Activated B cell treated with CpG ODN at 0.5 μM for 24 hours (primary cell): Measurements from ENCODE around the gene PDE4B. TPM values are rescaled to one million over a fixed set of nuclear protein-coding genes. Genes with fewer than 3 reads are reported as not detected.

Source experiments
- ATAC-seq: fragments of 200-7000 bp; cut with Tn5 transposase; one replicate; pipeline ENCODE4 v1.10.0; 2021; ENCODE audit warnings: low read depth, mild to moderate bottlenecking, moderate library complexity
- CTCF ChIA-PET: fragments of 350-600 bp; sonication (Branson Sonifier 250); formaldehyde crosslinking; loops from one replicate; lab custom pipeline; 2021; ENCODE audit warnings: antibody characterized with exemption; lab: Charles Lee
- POLR2A ChIA-PET: fragments of 350-600 bp; sonication (Branson Sonifier 250); formaldehyde crosslinking; loops from one replicate; lab custom pipeline; 2021; ENCODE audit warnings: antibody characterized with exemption; lab: Charles Lee
- DNase-seq: peaks from one replicate; pipeline ENCODE4 v3.0.0; 2022
- H3K27ac Mint-ChIP-seq: one replicate; pipeline ENCODE4 v1.8.0; 2020; ENCODE audit warnings: mixed read lengths
- H3K27me3 Mint-ChIP-seq: one replicate; pipeline ENCODE4 v1.8.0; 2021; ENCODE audit warnings: mixed read lengths
- H3K36me3 Mint-ChIP-seq: one replicate; pipeline ENCODE4 v1.8.0; 2021; ENCODE audit warnings: low read depth, mixed read lengths
- H3K4me1 Mint-ChIP-seq: one replicate; pipeline ENCODE4 v1.8.0; 2021; ENCODE audit warnings: mixed read lengths
- H3K4me3 Mint-ChIP-seq: one replicate; pipeline ENCODE4 v1.8.0; 2020; ENCODE audit warnings: mild to moderate bottlenecking, mixed read lengths
- H3K9me3 Mint-ChIP-seq: one replicate; pipeline ENCODE4 v1.8.0; 2020; ENCODE audit warnings: mixed read lengths
- intact Hi-C: fragments of 100-400 bp; cut with micrococcal nuclease; formaldehyde crosslinking; loops from one replicate; pipeline ENCODE4 v1.15.1; 2024
- total RNA-seq: library from RNA; stranded (reverse); gene quantifications from 2 replicates; pipeline ENCODE4 v1.2.3, GENCODE V29; 2022
- TF ChIP-seq, protein P1 (sequence below): fragments of 200-600 bp; IDR thresholded peaks from one replicate; pipeline ENCODE4 v1.8.0; 2022; ENCODE audit warnings: antibody characterized with exemption, mild to moderate bottlenecking

PDE4B gene
- total RNA-seq, 1 donor from 2014 or later, result 84.1 TPM

DNA sequence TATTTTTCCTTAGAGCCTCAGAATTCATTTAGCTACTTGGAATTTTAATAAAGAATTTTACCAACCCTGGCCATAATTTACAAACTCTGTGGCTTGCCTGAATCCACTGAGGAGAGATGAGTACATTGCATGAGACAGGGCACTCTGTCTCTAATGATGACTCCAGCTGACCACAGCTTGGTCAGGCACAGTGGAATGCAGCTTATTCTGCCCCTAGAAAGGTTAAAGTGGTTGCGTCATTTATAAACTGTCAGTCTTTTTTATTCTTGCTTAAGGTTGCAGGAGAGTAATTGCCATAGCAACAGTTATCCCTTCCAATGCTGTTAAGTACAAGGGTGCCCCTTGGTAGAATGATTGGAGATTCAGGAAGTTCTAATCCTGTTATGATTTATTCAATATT is 28.3 kb downstream of the PDE4B start:
- intact Hi-C loops, result no loop called here
- Mint-ChIP-seq H3K27ac (no peak overlapping the region), H3K27me3 (no peaks in the 10 kb centered on the region), H3K4me1 (no peaks in the 10 kb centered on the region), H3K36me3 (no peaks in the 10 kb centered on the region), H3K4me3 (no peak overlapping the region), H3K9me3 (no peaks in the 10 kb centered on the region)
- TF ChIP-seq, protein P1, sequence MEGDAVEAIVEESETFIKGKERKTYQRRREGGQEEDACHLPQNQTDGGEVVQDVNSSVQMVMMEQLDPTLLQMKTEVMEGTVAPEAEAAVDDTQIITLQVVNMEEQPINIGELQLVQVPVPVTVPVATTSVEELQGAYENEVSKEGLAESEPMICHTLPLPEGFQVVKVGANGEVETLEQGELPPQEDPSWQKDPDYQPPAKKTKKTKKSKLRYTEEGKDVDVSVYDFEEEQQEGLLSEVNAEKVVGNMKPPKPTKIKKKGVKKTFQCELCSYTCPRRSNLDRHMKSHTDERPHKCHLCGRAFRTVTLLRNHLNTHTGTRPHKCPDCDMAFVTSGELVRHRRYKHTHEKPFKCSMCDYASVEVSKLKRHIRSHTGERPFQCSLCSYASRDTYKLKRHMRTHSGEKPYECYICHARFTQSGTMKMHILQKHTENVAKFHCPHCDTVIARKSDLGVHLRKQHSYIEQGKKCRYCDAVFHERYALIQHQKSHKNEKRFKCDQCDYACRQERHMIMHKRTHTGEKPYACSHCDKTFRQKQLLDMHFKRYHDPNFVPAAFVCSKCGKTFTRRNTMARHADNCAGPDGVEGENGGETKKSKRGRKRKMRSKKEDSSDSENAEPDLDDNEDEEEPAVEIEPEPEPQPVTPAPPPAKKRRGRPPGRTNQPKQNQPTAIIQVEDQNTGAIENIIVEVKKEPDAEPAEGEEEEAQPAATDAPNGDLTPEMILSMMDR, result no peak
- ATAC-seq, result no peak
- no peak for DNase-seq
- ChIA-PET POLR2A (no interaction called here), CTCF (no interaction called here)

DNA sequence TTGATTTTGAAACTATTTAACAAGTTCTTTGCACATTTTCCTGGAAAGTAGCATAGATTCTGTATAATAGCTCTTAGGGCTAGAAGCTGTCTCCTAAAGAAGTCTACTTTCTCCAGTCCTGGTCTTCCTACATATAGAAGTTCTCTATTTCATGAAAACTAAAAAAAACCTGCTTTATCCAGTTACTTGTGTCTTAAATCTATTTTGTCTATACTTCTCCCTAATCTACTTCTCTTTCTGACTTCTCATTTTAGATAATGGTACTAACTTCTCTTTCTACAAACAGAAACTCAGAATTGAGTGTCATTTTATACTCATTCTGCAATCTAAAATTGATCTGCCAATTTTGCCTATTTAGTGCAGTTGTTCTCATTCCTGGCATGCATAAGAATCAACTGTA is 28.7 kb downstream of the PDE4B start:
- Mint-ChIP-seq H3K27me3 (no peaks in the 10 kb centered on the region), H3K36me3 (no peaks in the 10 kb centered on the region), H3K9me3 (no peaks in the 10 kb centered on the region), H3K4me3 (no peak overlapping the region), H3K4me1 (no peaks in the 10 kb centered on the region), H3K27ac (no peak overlapping the region)
- ChIA-PET POLR2A (no interaction called here), CTCF (no interaction called here)
- no peak for DNase-seq
- intact Hi-C loops, result no loop called here
- no peak for ATAC-seq
- TF ChIP-seq, protein P1, result no peak

DNA sequence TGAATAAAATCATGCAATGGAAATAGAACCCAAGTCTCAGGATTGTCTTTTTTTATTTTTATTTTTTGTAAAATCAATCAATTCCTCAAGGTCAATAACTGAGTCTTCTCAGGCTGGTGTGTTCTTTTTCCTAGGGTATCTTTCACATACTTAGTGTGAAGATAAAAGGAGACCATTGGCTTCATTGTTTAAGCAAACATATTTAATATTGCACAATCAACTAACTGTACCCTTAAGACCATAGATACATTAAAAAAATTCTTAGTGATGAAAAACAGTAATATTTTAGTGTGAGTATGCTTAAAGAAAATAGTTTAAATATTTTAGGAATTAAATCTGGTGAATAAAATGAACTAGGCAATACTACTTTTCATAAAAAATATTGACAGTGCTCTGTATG is 31.4 kb downstream of the PDE4B start:
- TF ChIP-seq, protein P1, result no peak
- DNase-seq (no peak), ATAC-seq (no peak)
- CTCF ChIA-PET, result no interaction called here
- H3K4me3 Mint-ChIP-seq, result no peak overlapping the region
- no peaks in the 10 kb centered on the region for H3K36me3 Mint-ChIP-seq
- no peak overlapping the region for H3K27ac Mint-ChIP-seq
- no peaks in the 10 kb centered on the region for H3K27me3 Mint-ChIP-seq
- no peaks in the 10 kb centered on the region for H3K9me3 Mint-ChIP-seq
- POLR2A ChIA-PET, result no interaction called here
- H3K4me1 Mint-ChIP-seq, result no peaks in the 10 kb centered on the region
- intact Hi-C loops, result no loop called here

DNA sequence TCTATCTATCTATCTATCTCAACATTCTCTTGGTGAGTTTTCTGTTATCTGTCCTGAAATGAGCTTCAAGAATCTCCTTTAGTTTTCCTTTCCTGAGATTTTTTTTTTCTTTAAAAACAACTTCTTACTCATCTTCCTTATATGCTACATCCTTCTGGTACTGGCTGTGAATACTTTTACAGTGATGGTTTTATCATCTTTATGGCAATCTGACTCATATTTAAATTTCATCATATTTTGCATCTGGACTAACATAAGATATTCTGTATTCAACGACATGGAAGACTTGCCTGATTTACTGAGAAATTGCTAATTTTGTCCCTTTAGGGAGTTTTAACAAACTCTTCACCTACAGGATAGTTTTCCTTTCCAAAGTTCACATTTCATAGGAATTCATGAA is 33.0 kb downstream of the PDE4B start:
- H3K9me3 Mint-ChIP-seq, result no peaks in the 10 kb centered on the region
- ATAC-seq, result no peak
- no peak for DNase-seq
- no peak overlapping the region for H3K4me3 Mint-ChIP-seq
- ChIA-PET POLR2A (no interaction called here), CTCF (no interaction called here)
- no peaks in the 10 kb centered on the region for H3K4me1 Mint-ChIP-seq
- H3K27ac Mint-ChIP-seq, result no peak overlapping the region
- H3K36me3 Mint-ChIP-seq, result no peaks in the 10 kb centered on the region
- H3K27me3 Mint-ChIP-seq, result no peaks in the 10 kb centered on the region
- intact Hi-C loops, result no loop called here
- TF ChIP-seq, protein P1, result no peak

DNA sequence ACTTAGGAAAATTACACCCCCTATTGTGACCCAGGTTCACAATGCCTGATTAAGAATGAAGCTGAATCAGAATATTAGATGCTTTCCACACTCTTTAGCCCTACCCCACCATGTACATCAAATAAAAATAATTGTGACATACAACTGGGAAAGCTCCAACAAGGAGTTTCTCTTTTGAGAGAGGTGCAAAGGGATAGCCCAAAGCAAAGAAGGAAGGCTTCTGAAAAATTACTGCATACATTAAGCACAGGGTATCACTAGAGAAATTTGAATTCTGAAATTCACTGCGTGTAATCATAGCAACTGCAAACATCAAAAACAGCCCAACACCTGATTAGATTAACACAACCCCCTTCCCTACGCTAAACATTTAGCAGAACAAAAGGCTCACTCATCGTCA is 34.1 kb downstream of the PDE4B start:
- CTCF ChIA-PET, result no interaction called here
- ATAC-seq, result no peak
- TF ChIP-seq, protein P1, result no peak
- intact Hi-C loops, result no loop called here
- no peaks in the 10 kb centered on the region for H3K9me3 Mint-ChIP-seq
- no peak for DNase-seq
- POLR2A ChIA-PET, result no interaction called here
- H3K27me3 Mint-ChIP-seq, result no peaks in the 10 kb centered on the region
- H3K36me3 Mint-ChIP-seq, result no peaks in the 10 kb centered on the region
- H3K27ac Mint-ChIP-seq, result no peak overlapping the region
- no peaks in the 10 kb centered on the region for H3K4me1 Mint-ChIP-seq
- H3K4me3 Mint-ChIP-seq, result no peak overlapping the region
